Stimulated activated effector memory CD8-positive, alpha-beta T cell treated with anti-CD3 and anti-CD28 coated beads, Interleukin-12 subunit alpha, Interleukin-12 subunit beta, amount 100 ng/mL, for 72 hours (primary cell): Measurements from ENCODE around the gene TJAP1.
"Not testable (repeated sequence)": the region's sequence is repeated elsewhere in the genome, so short reads cannot be mapped to it uniquely, and the experiment has no call there.

ENCODE experiments used
- ATAC-seq: fragments of 150-1000 bp; cut with Tn5 transposase; 2 replicates; pipeline ENCODE4 v1.10.0; 2021
- DNase-seq, 2 donors: peaks; one replicate each; pipeline ENCODE4 v3.0.0; 2021 to 2022; ENCODE audit warnings: low spot score in 2 of 2
- H3K27ac Mint-ChIP-seq: one replicate; pipeline ENCODE4 v1.8.0; 2022; ENCODE audit warnings: mild to moderate bottlenecking, mixed read lengths
- H3K36me3 Mint-ChIP-seq: one replicate; pipeline ENCODE4 v1.8.0; 2022; ENCODE audit warnings: mild to moderate bottlenecking, mixed read lengths
- H3K4me1 Mint-ChIP-seq: one replicate; pipeline ENCODE4 v1.8.0; 2022; ENCODE audit warnings: mixed read lengths
- H3K4me3 Mint-ChIP-seq: one replicate; pipeline ENCODE4 v1.8.0; 2022; ENCODE audit warnings: mild to moderate bottlenecking, mixed read lengths
- H3K9me3 Mint-ChIP-seq: one replicate; pipeline ENCODE4 v1.8.0; 2022; ENCODE audit warnings: mixed read lengths

The TJAP1 gene

GRCh38 chr6:43461936-43462335 is 15.4 kb upstream of the TJAP1 start:
- Mint-ChIP-seq H3K9me3 (no peaks in the 10 kb centered on the region), H3K4me1 (peaks cover 1% of the 10 kb centered on the region), H3K4me3 (no peak overlapping the region), H3K36me3 (no peaks in the 10 kb centered on the region), H3K27ac (no peak overlapping the region)
- ATAC-seq, result no peak
- DNase-seq, result no peak

DNA sequence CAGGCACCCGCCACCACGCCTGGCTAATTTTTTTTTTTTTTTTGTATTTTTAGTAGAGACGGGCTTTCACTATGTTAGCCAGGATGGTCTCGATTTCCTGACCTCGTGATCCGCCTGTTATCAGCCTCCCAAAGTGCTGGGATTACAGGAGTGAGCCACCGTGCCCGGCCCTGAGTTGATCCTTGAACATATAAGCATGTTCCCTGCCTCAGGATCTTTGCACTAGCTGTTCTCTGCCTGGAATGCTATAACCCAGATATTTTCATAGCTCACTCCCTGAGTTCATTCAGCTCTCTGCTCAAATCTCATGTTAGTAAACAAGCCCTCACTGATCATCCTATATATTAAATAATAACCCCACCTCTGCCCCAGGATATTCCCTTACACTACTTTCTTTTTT is 13.0 kb upstream of the TJAP1 start:
- Mint-ChIP-seq H3K4me1 (no peaks in the 10 kb centered on the region), H3K27ac (no peak overlapping the region), H3K4me3 (no peak overlapping the region), H3K36me3 (no peaks in the 10 kb centered on the region), H3K9me3 (no peaks in the 10 kb centered on the region)
- ATAC-seq, result no peak
- no peak for DNase-seq

- H3K9me3 Mint-ChIP-seq, result no peaks in the 10 kb centered on the region
- no peak overlapping the region for H3K27ac Mint-ChIP-seq
- H3K36me3 Mint-ChIP-seq, result no peaks in the 10 kb centered on the region
- DNase-seq, result no peak
- peak; percentile 60 for ATAC-seq
- no peaks in the 10 kb centered on the region for H3K4me1 Mint-ChIP-seq
- no peak overlapping the region for H3K4me3 Mint-ChIP-seq
Measured at GRCh38 chr6:43465948-43466347, 11.4 kb upstream of the TJAP1 start.

DNA sequence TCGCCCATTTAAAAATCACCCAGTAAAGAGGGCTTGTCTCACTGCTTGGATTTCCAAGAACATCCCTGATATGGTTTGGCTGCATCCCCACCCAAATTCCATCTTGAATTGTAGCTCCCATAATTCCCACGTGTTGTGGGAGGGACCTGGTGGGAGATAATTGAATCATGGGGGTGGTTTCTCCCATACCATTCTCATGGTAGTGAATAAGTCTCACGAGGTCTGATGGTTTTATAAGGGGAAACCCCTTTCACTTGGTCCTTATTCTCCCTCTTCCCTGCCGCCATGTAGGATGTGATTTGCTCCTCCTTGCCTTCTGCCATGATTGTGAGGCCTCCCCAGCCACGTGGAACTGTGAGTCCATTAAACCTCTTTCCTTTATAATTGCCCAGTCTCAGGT is 10.1 kb upstream of the TJAP1 start:
- not testable (repeated sequence) for H3K27ac Mint-ChIP-seq, H3K36me3 Mint-ChIP-seq, ATAC-seq, DNase-seq, H3K4me3 Mint-ChIP-seq, H3K9me3 Mint-ChIP-seq, H3K4me1 Mint-ChIP-seq

DNA sequence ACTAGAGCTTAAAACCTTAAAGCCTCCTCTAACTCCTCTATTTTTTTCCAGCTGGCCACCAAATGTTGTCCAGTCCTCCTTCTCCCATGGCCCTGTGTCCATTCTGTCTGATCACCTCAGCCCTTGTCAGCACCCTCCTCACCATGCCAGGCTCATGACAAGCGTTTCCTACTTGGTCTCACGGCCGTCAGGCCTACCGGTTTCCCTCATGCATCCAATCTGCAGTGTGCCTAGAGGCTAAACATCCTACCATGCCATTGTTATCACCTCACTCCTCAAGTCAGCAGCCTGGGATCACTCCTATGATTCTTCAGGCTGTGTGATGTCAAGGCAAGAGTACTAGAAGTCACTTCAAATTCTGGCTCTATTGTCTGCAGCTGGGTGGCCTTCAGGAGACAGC is 9.6 kb upstream of the TJAP1 start:
- peak overlapping the region; percentile 23 for H3K27ac Mint-ChIP-seq
- H3K4me1 Mint-ChIP-seq, result no peaks in the 10 kb centered on the region
- H3K36me3 Mint-ChIP-seq, result no peaks in the 10 kb centered on the region
- no peak for ATAC-seq
- no peak for DNase-seq
- H3K4me3 Mint-ChIP-seq, result no peak overlapping the region
- no peaks in the 10 kb centered on the region for H3K9me3 Mint-ChIP-seq

GRCh38 chr6:43468240-43468639 is 9.1 kb upstream of the TJAP1 start:
- Mint-ChIP-seq H3K4me3 (no peak overlapping the region), H3K27ac (peak overlapping the region; percentile 23), H3K36me3 (no peaks in the 10 kb centered on the region), H3K4me1 (no peaks in the 10 kb centered on the region), H3K9me3 (no peaks in the 10 kb centered on the region)
- no peak for ATAC-seq
- no peak for DNase-seq

DNA sequence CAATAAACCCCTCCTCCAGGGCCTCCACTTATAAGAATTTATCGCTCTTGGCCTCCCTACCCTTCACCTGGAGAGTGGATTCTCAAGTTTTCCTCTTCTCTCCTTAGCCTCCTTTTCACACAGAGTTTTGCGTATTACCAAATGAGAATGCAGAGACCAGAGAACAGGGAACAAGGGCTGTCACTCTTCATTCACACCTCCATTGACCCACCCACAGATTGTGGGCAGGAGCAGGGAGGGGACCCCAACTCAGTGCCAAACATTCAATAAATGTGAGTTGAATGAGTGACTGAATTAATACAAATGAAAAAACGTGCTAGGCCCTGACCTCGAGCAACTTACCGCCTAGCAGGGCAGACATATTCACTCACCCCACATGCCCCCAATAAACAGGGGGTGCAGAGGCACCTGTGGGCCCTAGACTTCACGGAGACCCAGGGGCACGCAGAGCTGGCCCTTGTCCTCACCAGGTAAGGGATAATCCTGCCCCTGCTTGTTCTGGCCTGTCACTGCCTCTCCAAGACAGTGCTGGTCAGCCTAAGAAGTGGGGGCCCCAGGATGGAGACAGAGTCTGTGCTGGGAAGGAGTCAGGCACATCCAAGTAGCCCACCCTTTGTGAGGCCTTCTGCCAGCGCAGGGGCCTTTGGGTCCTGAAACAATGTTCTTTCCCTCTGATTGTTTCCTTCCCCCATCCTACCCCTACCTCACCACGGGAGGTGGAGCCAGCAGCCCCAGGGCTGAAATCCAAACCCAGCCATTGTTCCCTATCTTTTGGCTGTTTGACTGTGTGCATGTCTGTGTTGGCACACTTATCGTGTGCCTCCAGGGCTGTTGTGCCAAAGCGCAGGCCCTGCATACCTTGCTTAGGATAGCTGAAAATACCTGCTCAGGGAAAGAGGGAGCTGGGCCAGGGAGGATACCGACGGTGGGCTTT is 8.4 kb upstream of the TJAP1 start:
- Mint-ChIP-seq H3K27ac (no peak overlapping the region), H3K9me3 (no peaks in the 10 kb centered on the region), H3K4me1 (no peaks in the 10 kb centered on the region), H3K36me3 (no peaks in the 10 kb centered on the region), H3K4me3 (no peak overlapping the region)
- DNase-seq (no peak), ATAC-seq (no peak)

DNA sequence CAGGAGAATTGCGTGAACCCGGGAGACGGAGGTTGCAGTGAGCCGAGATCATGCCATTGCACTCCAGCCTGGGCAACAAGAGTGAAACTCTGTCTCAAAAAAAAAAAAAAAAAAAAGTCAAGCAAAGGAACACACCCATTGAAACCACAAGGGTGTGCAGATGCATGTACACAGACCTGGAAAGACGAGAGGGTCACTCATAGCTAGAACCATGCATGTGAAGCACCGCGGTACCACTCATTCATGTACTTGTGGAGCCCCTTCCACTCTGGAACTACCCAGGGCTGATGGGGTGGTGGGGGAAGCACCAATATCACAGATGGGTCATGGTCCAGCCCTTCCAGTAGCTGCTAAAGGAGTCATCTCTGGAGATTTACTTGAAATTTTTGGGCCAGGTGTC is 7.4 kb upstream of the TJAP1 start:
- Mint-ChIP-seq H3K9me3 (no peaks in the 10 kb centered on the region), H3K36me3 (no peaks in the 10 kb centered on the region), H3K27ac (no peak overlapping the region), H3K4me3 (no peak overlapping the region), H3K4me1 (no peaks in the 10 kb centered on the region)
- no peak for DNase-seq
- peak; percentile 69 for ATAC-seq

GRCh38 chr6:43471399-43471798 is 6.0 kb upstream of the TJAP1 start:
- no peak overlapping the region for H3K27ac Mint-ChIP-seq
- ATAC-seq (no peak), DNase-seq (no peak)
- no peaks in the 10 kb centered on the region for H3K4me1 Mint-ChIP-seq
- H3K36me3 Mint-ChIP-seq, result no peaks in the 10 kb centered on the region
- H3K9me3 Mint-ChIP-seq, result no peaks in the 10 kb centered on the region
- H3K4me3 Mint-ChIP-seq, result no peak overlapping the region

DNA sequence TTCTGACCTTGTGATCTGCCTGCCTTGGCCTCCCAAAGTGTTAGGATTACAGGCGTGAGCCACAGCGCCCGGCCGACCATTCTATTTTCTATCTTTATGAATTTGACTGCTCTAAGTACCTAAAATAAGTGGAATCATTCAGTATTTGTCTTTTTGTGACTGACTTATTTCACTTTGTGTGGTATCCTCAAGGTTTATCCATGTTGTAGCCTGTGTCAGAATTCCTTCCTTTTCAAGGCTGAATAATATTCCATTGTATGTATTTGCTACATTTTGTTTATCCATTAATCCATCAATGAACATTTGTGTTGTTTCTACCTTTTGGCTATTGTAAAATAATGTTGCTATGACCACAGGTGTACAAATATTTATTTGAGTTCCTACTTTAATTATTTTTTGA is 4.9 kb upstream of the TJAP1 start:
- Mint-ChIP-seq H3K27ac (no peak overlapping the region), H3K9me3 (no peaks in the 10 kb centered on the region), H3K36me3 (peaks cover 10% of the 10 kb centered on the region), H3K4me3 (no peak overlapping the region), H3K4me1 (peaks cover 10% of the 10 kb centered on the region)
- no peak for ATAC-seq
- DNase-seq, result no peak

DNA sequence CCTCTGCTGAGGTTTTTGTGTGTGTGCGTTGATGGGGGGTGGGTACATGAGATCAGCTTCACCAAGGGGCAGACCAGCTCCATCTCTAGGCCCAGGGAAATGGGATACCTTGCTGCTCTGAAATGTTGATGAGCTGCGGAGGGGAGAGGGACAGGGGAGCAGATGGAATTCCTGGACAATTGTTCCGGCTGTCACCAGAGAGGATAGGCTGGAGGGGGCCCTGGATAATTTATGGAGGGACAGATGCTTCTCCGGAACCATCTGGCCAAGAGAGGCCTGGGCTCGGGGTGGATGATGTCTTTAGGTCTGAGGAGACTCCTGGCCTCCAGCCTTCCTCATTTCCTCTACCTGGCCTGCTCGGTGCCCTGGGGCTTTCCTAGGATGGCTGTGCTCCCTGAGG is 1.9 kb upstream of the TJAP1 start:
- H3K36me3 Mint-ChIP-seq, result peaks cover 26% of the 10 kb centered on the region
- H3K9me3 Mint-ChIP-seq, result no peaks in the 10 kb centered on the region
- H3K27ac Mint-ChIP-seq, result no peak overlapping the region
- no peak for ATAC-seq
- peaks cover 30% of the 10 kb centered on the region for H3K4me1 Mint-ChIP-seq
- no peak for DNase-seq
- H3K4me3 Mint-ChIP-seq, result no peak overlapping the region

GRCh38 chr6:43476746-43477145 is 624 bp upstream of the TJAP1 start:
- DNase-seq, result no peak
- Mint-ChIP-seq H3K9me3 (no peaks in the 10 kb centered on the region), H3K4me1 (peaks cover 38% of the 10 kb centered on the region), H3K4me3 (peak overlapping the region; percentile 95), H3K36me3 (peaks cover 39% of the 10 kb centered on the region), H3K27ac (peak overlapping the region; percentile 98)
- no peak for ATAC-seq

GRCh38 chr6:43478008-43478372 is 620 bp downstream of the TJAP1 start:
- peaks cover 49% of the 10 kb centered on the region for H3K4me1 Mint-ChIP-seq
- H3K27ac Mint-ChIP-seq, result peak overlapping the region; percentile 98
- DNase-seq, result no peak
- peak overlapping the region; percentile 95 for H3K4me3 Mint-ChIP-seq
- ATAC-seq, result no peak
- H3K9me3 Mint-ChIP-seq, result no peaks in the 10 kb centered on the region
- H3K36me3 Mint-ChIP-seq, result peaks cover 46% of the 10 kb centered on the region

- Mint-ChIP-seq H3K4me3 (no peak overlapping the region), H3K4me1 (peaks cover 55% of the 10 kb centered on the region)
Measured at GRCh38 chr6:43481075-43481474, 3.7 kb downstream of the TJAP1 start.

DNA sequence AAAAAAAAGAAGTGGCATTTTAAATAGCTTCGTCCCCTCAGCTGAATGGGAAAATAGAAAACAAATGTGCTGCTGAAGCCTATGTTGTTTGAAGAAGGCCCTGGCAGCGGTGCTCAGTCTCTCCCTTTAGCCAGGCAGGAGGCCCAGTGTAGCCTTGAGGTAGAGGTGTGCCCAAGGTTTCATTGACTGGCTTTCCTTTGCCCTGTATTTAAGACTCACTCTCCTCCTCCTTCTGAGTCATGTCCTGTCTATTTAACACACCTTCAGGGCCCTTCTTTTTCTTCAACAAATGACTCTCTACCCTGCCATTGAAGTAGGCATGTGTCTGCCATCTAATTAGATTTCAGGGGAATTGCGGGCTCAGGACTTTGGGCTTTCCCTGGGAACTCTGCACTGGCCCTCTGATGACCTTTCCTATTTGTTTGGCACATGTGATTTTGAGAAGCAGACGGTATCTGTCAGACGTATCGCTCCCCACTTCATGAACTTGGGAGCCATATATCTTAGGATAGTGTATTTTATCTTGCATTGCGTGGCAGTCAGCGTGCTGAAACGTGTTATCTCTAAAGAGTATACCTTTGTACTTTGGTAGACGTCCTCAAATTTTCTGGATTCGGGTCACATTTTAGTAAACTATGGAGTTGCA is 4.3 kb downstream of the TJAP1 start:
- Mint-ChIP-seq H3K4me3 (no peak overlapping the region), H3K4me1 (peaks cover 53% of the 10 kb centered on the region), H3K36me3 (peaks cover 55% of the 10 kb centered on the region), H3K9me3 (no peaks in the 10 kb centered on the region), H3K27ac (peak overlapping the region; percentile 54)
- DNase-seq (no peak), ATAC-seq (peak; percentile 49)

More at GRCh38 chr6:43481075-43481474, 3.7 kb downstream of the TJAP1 start:
- H3K27ac Mint-ChIP-seq, result no peak overlapping the region
- DNase-seq (no peak), ATAC-seq (no peak)
- H3K36me3 Mint-ChIP-seq, result peaks cover 52% of the 10 kb centered on the region
- H3K9me3 Mint-ChIP-seq, result no peaks in the 10 kb centered on the region

GRCh38 chr6:43488667-43489276 is 11.4 kb downstream of the TJAP1 start:
- Mint-ChIP-seq H3K4me1 (peaks cover 14% of the 10 kb centered on the region), H3K9me3 (no peaks in the 10 kb centered on the region), H3K36me3 (peaks cover 24% of the 10 kb centered on the region), H3K4me3 (no peak overlapping the region), H3K27ac (peak overlapping the region; percentile 34)
- DNase-seq (no peak), ATAC-seq (no peak)
